HepG2 (cell line): ENCODE data around the gene HSPA1A. TPM values are rescaled to one million over a fixed set of nuclear protein-coding genes. Genes with fewer than 3 reads are reported as not detected.

Source experiments
- DZIP1 ChIP-seq: sonication (generic); formaldehyde crosslinking; IDR thresholded peaks from 2 replicates; pipeline ENCODE4 v1.5.0; 2020; ENCODE audit warnings: mild to moderate bottlenecking, missing genetic modification reagents
- KLF16 ChIP-seq, 2 experiments: sonication (generic) in 1 of 2; formaldehyde crosslinking in 1 of 2; IDR thresholded peaks; 2 replicates each; pipeline versions ENCODE4 v1.6.1 to v1.8.0; 2016 to 2023; ENCODE audit warnings: missing genetic modification reagents in 2 of 2, missing compliant biosample characterization in 1 of 2
- NCOR1 ChIP-seq: fragments of 200-600 bp; sonication (generic); IDR thresholded peaks from 2 replicates; pipeline ENCODE4 v1.7.0; 2017; ENCODE audit warnings: antibody characterized with exemption, low read length, borderline replicate concordance
- NRL ChIP-seq: sonication (generic); formaldehyde crosslinking; IDR thresholded peaks from 2 replicates; pipeline ENCODE4 v1.5.0; 2020; ENCODE audit warnings: missing genetic modification reagents, mild to moderate bottlenecking, moderate library complexity, borderline replicate concordance
- PHF20 ChIP-seq: sonication (generic); formaldehyde crosslinking; IDR thresholded peaks from 2 replicates; pipeline ENCODE4 v1.5.0; 2020; ENCODE audit warnings: mild to moderate bottlenecking, missing genetic modification reagents
- POGK ChIP-seq: sonication (generic); formaldehyde crosslinking; conservative IDR thresholded peaks from 2 replicates; pipeline ENCODE4 v1.8.0; 2022; ENCODE audit warnings: mild to moderate bottlenecking, moderate library complexity, missing genetic modification reagents
- POLR2G ChIP-seq: fragments of 200-400 bp; formaldehyde crosslinking; IDR thresholded peaks from 2 replicates; pipeline ENCODE4 v1.6.1; 2018; ENCODE audit warnings: mild to moderate bottlenecking, low read depth, low read length, moderate library complexity
- SSRP1 ChIP-seq: IDR thresholded peaks from 2 replicates; pipeline ENCODE4 v1.6.1; 2016; ENCODE audit warnings: control low read depth
- ZFP1 ChIP-seq: IDR thresholded peaks from 2 replicates; pipeline ENCODE4 v1.6.1; 2016
- ZFX ChIP-seq: sonication (generic); formaldehyde crosslinking; IDR thresholded peaks from 2 replicates; pipeline ENCODE4 v1.4.0; 2020; ENCODE audit warnings: mild to moderate bottlenecking, low read depth, missing genetic modification reagents, moderate library complexity
- ZKSCAN5 ChIP-seq: sonication (generic); formaldehyde crosslinking; IDR thresholded peaks from 2 replicates; pipeline ENCODE4 v1.5.1; 2020; ENCODE audit warnings: mild to moderate bottlenecking, missing genetic modification reagents
- ZNF280D ChIP-seq: sonication (generic); formaldehyde crosslinking; IDR thresholded peaks from 2 replicates; pipeline ENCODE4 v1.5.1; 2020; ENCODE audit warnings: mild to moderate bottlenecking, missing genetic modification reagents
- ZNF549 ChIP-seq: sonication (generic); formaldehyde crosslinking; IDR thresholded peaks from 2 replicates; pipeline ENCODE4 v1.5.0; 2020; ENCODE audit warnings: missing genetic modification reagents
- ZNF619 ChIP-seq: sonication (generic); formaldehyde crosslinking; IDR thresholded peaks from 2 replicates; pipeline ENCODE4 v1.4.0; 2020; ENCODE audit warnings: mild to moderate bottlenecking, missing genetic modification reagents
- ZNF646 ChIP-seq: sonication (generic); formaldehyde crosslinking; IDR thresholded peaks from 2 replicates; pipeline ENCODE4 v1.9.0; 2021; ENCODE audit warnings: mild to moderate bottlenecking, missing genetic modification reagents
- polyA plus RNA-seq, 8 experiments: library from polyadenylated mRNA; depleted of rRNA in 3 of 8; stranded (reverse) in 7 of 8; unstranded in 1 of 8; fragments of >200 nt; fragmentation: Illumina TruSeq in 4 of 8; extraction: Trizol in 4 of 8; gene quantifications; 2 replicates each; pipeline versions ENCODE4 v1.2.1 to v1.2.3, GENCODE V29; 2011 to 2016; ENCODE audit warnings: low read depth in 4 of 8, missing spikeins in 1 of 8, mixed read lengths in 1 of 8; ENCODE audit not compliant: insufficient read depth in 1 of 8
- total RNA-seq, 5 experiments: library from RNA; depleted of rRNA; stranded (reverse); fragments of >200 nt; fragmentation: Illumina TruSeq; extraction: Trizol; gene quantifications; 2 replicates each; pipeline ENCODE4 v1.2.3, GENCODE V29; 2016; ENCODE audit warnings: low read depth in 1 of 5

HSPA1A gene
- total and polyA plus RNA-seq, 2 of the 13 experiments (the other 11 are each of a cell fraction or from before 2014, with no cell fraction given) = 44.5 to 85.0 TPM

- TF ChIP-seq DZIP1 (CRISPR knock-in tag) (no peak), POLR2G (peak; percentile 99), ZFX (CRISPR knock-in tag) (peak; percentile 40), ZNF549 (CRISPR knock-in tag) (no peak), NRL (no peak), ZKSCAN5 (CRISPR knock-in tag) (no peak), NCOR1 (0 out of 2 replicates have a peak, but pooled peaks have one; percentile 34), KLF16 (CRISPR knock-in tag; IDR thresholded peaks at IDR 0.05) (peak in 1 of 2 experiments; percentile 64; a peak in 1 of 4 replicates), POGK (CRISPR knock-in tag) (no peak), ZNF280D (no peak), PHF20 (CRISPR knock-in tag) (no peak), ZFP1 (CRISPR knock-in tag) (no peak), ZNF619 (CRISPR knock-in tag) (no peak), SSRP1 (no peak), ZNF646 (CRISPR knock-in tag) (no peak)
Observed at GRCh38 chr6:31815025-31815838, at the start of gene HSPA1A, which contains the start of gene HSPA1L (continued).
